Thyroid gland (tissue), 4 donors: ENCODE results near the gene KRTAP24-1. TPM values are rescaled to one million over a fixed set of nuclear protein-coding genes. Genes with fewer than 3 reads are reported as not detected.

Experiments used
- DNase-seq, 2 donors: peaks; one replicate each; pipeline ENCODE4 v3.0.0-alpha.2; 2019
- H3K27ac ChIP-seq, 3 donors: fragments of 200-600 bp; sonication (generic); 1 replicate in 2 of 3; 2 replicates in 1 of 3; pipeline ENCODE4 v1.5.1; 2016 to 2019; ENCODE audit warnings: mild to moderate bottlenecking in 1 of 3, moderate library complexity in 1 of 3
- H3K27me3 ChIP-seq: fragments of 200-600 bp; sonication (generic); one replicate; pipeline ENCODE4 v1.5.1; 2019
- H3K36me3 ChIP-seq, 2 donors: fragments of 200-600 bp; sonication (generic); one replicate each; pipeline ENCODE4 v1.5.1; 2016 to 2019
- H3K4me1 ChIP-seq, 2 donors: fragments of 200-600 bp; sonication (generic); one replicate each; pipeline ENCODE4 v1.5.1; 2017 to 2019
- H3K4me3 ChIP-seq, 3 donors: fragments of 200-600 bp; sonication (generic); replicated peaks in 1 of 3; 1 replicate in 2 of 3; 2 replicates in 1 of 3; pipeline ENCODE4 v1.5.1; 2016; ENCODE audit warnings: mild to moderate bottlenecking in 1 of 3
- H3K9me3 ChIP-seq: fragments of 200-600 bp; sonication (generic); one replicate; pipeline ENCODE4 v1.5.1; 2017
- POLR2A ChIP-seq, 2 donors: fragments of 450-650 bp; IDR thresholded peaks; one replicate each; pipeline ENCODE4 v1.6.1; 2017; ENCODE audit warnings: antibody characterized with exemption in 2 of 2, mild to moderate bottlenecking in 2 of 2, moderate library complexity in 1 of 2
- WGBS, 2 donors: methylation state at CpG; one replicate each; pipeline ENCODE4 v1.1.5; 2017; 5-methylcytosine and 5-hydroxymethylcytosine counted together
- intact Hi-C: fragments of 100-400 bp; cut with DNase I; formaldehyde crosslinking; loops from one replicate; pipeline ENCODE4 v1.15.1; 2023
- total RNA-seq, 4 donors: library from RNA; depleted of rRNA; stranded (reverse); fragments of >200 nt; gene quantifications; one replicate each; pipeline ENCODE4 v1.2.3, GENCODE V29; 2016
- TF ChIP-seq, protein P1 (sequence below), 6 experiments: fragments of 200-600 bp in 3 of 6; fragments of 450-650 bp in 3 of 6; sonication (generic) in 3 of 6; IDR thresholded peaks; one replicate each; pipeline ENCODE4 v1.5.1; 2016 to 2019; ENCODE audit warnings: antibody characterized with exemption in 6 of 6, mild to moderate bottlenecking in 2 of 6, inconsistent platforms in 1 of 6, moderate library complexity in 1 of 6

Gene KRTAP24-1, protein sequence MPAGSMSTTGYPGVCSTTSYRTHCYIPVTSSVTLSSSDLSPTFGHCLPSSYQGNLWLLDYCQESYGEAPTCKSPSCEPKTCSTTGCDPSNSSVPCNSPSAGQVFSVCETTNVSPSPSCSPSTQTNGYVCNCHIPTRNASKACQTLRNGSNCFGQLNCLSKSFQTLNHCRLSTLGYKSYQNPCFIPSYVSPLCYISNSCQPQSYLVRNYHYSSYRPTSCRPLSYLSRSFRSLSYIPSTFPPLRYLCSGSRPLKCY
- total RNA-seq = not detected

DNA sequence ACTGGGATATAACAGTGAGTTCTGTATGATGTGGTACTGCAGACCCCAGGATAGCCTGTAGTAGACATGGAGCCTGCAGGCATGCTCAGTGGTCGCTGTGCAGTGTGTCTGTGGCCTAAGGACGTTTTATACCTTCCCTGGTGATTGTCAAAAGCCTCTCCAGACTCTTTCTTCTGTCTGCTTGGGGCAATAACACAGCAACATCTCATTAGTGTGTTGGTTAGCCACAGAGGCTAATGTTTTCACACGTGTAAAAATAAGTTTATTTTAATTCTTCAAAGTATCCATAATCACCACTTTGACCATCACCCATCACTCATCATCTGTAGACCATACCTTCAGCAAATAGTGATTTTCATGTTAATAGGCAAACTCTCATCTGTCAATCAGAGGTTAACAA lies at the start of gene KRTAP24-1:
Gene KRTAP24-1, minus strand, starts transcription at position 101 of the 400 bp plus-strand sequence. Its CDS starts 18 bp downstream, at position 83.
- no peaks in the 10 kb centered on the region for H3K9me3 ChIP-seq
- intact Hi-C loops = no loop called here
- H3K4me1 ChIP-seq = no peaks in the 10 kb centered on the region
- DNase-seq = no peak
- 56 to 61% methylated on average over 3 of the region's 3 CpGs for WGBS, 2 donors
- H3K4me3 ChIP-seq = no peak within 1 kb of the TSS
- no peaks in the 10 kb centered on the region for H3K27me3 ChIP-seq
- H3K27ac ChIP-seq = no peak within 1 kb of the TSS
- no peaks in the 10 kb centered on the region for H3K36me3 ChIP-seq
- TF ChIP-seq, protein P1, sequence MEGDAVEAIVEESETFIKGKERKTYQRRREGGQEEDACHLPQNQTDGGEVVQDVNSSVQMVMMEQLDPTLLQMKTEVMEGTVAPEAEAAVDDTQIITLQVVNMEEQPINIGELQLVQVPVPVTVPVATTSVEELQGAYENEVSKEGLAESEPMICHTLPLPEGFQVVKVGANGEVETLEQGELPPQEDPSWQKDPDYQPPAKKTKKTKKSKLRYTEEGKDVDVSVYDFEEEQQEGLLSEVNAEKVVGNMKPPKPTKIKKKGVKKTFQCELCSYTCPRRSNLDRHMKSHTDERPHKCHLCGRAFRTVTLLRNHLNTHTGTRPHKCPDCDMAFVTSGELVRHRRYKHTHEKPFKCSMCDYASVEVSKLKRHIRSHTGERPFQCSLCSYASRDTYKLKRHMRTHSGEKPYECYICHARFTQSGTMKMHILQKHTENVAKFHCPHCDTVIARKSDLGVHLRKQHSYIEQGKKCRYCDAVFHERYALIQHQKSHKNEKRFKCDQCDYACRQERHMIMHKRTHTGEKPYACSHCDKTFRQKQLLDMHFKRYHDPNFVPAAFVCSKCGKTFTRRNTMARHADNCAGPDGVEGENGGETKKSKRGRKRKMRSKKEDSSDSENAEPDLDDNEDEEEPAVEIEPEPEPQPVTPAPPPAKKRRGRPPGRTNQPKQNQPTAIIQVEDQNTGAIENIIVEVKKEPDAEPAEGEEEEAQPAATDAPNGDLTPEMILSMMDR (IDR thresholded peaks at IDR 0.05) = no peak
- no peak for TF ChIP-seq POLR2A (IDR thresholded peaks at IDR 0.05)

DNA sequence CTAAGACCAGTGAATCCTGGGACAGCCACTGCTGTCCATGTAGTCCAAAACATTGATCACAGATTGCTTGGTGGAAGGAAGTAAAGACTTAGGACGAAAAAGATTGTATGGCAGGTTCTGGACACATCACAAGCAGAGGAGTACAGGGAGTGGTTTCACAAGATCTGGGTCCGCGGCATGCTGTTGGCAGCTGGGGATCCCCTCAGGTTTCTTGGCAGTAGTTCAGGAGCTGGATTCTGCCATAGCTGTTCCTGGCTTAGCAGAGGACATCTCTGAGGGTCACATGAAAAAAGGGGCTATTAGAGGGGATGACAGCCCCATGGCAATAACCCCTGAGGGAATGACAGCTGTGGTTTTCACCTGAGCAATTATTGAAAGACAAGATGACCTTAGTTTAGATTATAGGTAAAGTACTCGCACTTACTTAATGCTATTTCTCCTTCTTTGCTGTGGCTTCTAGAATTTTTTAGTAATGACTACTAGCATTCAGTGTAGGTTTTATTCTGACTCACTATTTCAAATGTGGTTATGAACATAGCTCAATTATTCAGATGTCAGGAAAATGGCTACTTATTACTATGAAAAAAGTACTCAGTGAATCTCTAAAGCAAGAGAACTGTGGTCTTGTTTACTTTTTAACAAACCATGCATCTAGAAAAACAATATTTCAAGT lies 46.6 kb upstream of the KRTAP24-1 start:
- Histone ChIP-seq H3K4me3 (no peak overlapping the region), H3K27ac (no peak overlapping the region), H3K36me3 (no peaks in the 10 kb centered on the region), H3K9me3 (no peaks in the 10 kb centered on the region), H3K27me3 (no peaks in the 10 kb centered on the region), H3K4me1 (no peaks in the 10 kb centered on the region)
- intact Hi-C loops = no loop called here
- WGBS, 2 donors = 81 to 93% methylated on average over 4 of the region's 4 CpGs
- no peak for DNase-seq
- TF ChIP-seq POLR2A (IDR thresholded peaks at IDR 0.05) = no peak
- TF ChIP-seq, protein P1 (IDR thresholded peaks at IDR 0.05) = no peak

DNA sequence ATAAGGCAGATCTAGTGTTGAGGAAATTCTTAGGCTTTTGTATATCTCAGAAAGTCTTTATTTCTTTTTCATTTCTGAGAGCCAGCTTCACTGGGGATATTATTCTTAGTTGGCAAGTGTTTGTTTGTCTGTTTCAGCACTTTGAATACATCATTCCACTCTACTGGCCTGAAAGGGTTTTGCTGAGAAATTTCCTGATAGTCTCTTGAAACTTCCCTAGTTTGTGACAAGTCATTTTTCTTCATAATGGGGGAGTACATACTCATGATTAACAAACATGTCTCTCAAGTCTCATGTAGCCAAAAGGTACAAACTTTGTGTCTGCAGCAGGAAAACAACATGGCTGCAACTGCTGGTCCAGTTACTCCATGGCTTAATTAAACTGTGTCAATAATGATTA lies 43.6 kb upstream of the KRTAP24-1 start:
- DNase-seq = no peak
- intact Hi-C loops = no loop called here
- H3K4me1 ChIP-seq = no peaks in the 10 kb centered on the region
- H3K27ac ChIP-seq = no peak overlapping the region
- TF ChIP-seq POLR2A (IDR thresholded peaks at IDR 0.05) = no peak
- TF ChIP-seq, protein P1 (IDR thresholded peaks at IDR 0.05) = no peak
- no peak overlapping the region for H3K4me3 ChIP-seq
- H3K27me3 ChIP-seq = no peaks in the 10 kb centered on the region
- H3K36me3 ChIP-seq = no peaks in the 10 kb centered on the region
- no peaks in the 10 kb centered on the region for H3K9me3 ChIP-seq

DNA sequence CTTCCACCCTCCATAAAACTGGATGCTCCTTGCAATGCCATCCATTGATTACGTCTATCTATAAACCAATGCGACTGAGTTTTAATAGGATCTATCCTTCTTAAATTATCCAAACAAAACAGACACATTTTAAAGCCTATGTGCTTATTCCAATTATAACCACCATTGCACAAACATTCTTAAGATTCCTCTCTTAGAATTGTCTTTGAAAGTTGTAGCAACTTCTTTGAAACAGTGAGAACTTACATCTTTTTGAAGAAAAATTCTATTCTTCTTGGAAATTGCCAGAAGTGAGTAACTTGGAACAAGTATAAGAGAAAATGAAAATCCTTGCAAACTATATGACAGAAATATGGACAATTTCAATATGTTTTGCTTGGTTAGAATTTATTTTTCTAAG lies 37.5 kb upstream of the KRTAP24-1 start, which contains the start of gene KRTAP26-1:
Gene KRTAP26-1, minus strand, starts transcription at position 101 of the 400 bp plus-strand sequence. CDS start 280 bp downstream, outside the sequence.
- intact Hi-C loops = no loop called here
- no peaks in the 10 kb centered on the region for H3K9me3 ChIP-seq
- DNase-seq = no peak

More for the DNA sequence above, 37.5 kb upstream of the KRTAP24-1 start, which contains the start of gene KRTAP26-1:
- WGBS, 2 donors = 88 to 95% methylated on average over 2 of the region's 2 CpGs
- H3K36me3 ChIP-seq = no peaks in the 10 kb centered on the region
- TF ChIP-seq, protein P1 (IDR thresholded peaks at IDR 0.05) = no peak
- no peak for TF ChIP-seq POLR2A (IDR thresholded peaks at IDR 0.05)
- no peak within 1 kb of the TSS for H3K27ac ChIP-seq
- H3K27me3 ChIP-seq = no peaks in the 10 kb centered on the region
- H3K4me1 ChIP-seq = no peaks in the 10 kb centered on the region
- H3K4me3 ChIP-seq = no peak within 1 kb of the TSS
